Activated naive CD8-positive, alpha-beta T cell (primary cell): ENCODE results near the gene DTNBP1.
A peak's percentile ranks its signal among the peaks of the same experiment; 100 is the strongest.

Experiments used
- H3K27ac Mint-ChIP-seq: one replicate; pipeline ENCODE4 v1.8.0; 2021; ENCODE audit warnings: mixed read lengths
- H3K27me3 Mint-ChIP-seq: one replicate; pipeline ENCODE4 v1.8.0; 2021; ENCODE audit warnings: mixed read lengths
- H3K36me3 Mint-ChIP-seq: one replicate; pipeline ENCODE4 v1.8.0; 2021; ENCODE audit warnings: mixed read lengths
- H3K4me1 Mint-ChIP-seq: one replicate; pipeline ENCODE4 v1.8.0; 2021; ENCODE audit warnings: low read depth, mixed read lengths
- H3K4me3 Mint-ChIP-seq: one replicate; pipeline ENCODE4 v1.8.0; 2021; ENCODE audit warnings: mild to moderate bottlenecking, mixed read lengths
- H3K9me3 Mint-ChIP-seq: one replicate; pipeline ENCODE4 v1.8.0; 2021; ENCODE audit warnings: low read depth, mixed read lengths

DTNBP1 gene

DNA sequence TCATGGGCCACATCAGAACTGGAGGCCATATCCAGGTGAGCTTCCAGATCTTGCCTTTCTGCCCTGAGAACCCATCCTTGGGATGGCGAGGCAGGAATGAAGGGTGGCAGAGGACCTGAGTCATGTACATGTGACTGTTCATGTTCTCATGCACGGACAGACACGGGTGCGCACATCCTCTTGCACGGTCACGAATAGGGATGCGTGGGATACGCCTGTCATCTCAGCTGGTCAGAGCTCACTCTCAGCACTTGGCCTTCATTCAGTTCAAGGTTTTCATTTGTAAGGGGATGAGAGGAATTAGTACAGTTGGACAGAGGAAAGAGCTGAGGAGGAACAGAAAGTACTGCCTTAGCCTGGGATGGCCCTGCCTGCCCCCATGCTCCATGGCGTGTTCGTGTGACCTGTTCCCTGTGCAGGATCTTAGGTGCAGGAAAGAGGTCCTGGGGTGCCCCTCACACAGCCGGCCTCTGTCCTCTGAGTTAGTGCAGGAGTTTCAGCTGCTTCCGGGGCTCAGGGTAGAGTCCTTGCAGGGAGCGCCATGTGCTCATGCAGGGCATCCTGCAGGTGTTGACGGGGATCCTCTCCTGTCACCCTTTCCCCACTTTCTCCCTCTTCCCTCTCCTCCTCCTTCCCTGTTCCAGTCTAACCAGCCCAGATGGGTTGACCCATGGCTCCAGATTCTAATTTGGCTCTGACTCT lies 173.4 kb downstream of the DTNBP1 start:
- Mint-ChIP-seq H3K9me3 (no peaks in the 10 kb centered on the region), H3K4me1 (peaks cover 42% of the 10 kb centered on the region), H3K27me3 (no peaks in the 10 kb centered on the region), H3K27ac (peak overlapping the region; percentile 69), H3K4me3 (no peak overlapping the region), H3K36me3 (peaks cover 8% of the 10 kb centered on the region)

GRCh38 chr6:15487262-15487661 lies 175.6 kb downstream of the DTNBP1 start:
- Mint-ChIP-seq H3K9me3 (no peaks in the 10 kb centered on the region), H3K27ac (peak overlapping the region; percentile 12), H3K27me3 (no peaks in the 10 kb centered on the region), H3K4me3 (no peak overlapping the region), H3K36me3 (peaks cover 8% of the 10 kb centered on the region), H3K4me1 (peaks cover 44% of the 10 kb centered on the region)

GRCh38 chr6:15485936-15486335 lies 176.9 kb downstream of the DTNBP1 start:
- peaks cover 43% of the 10 kb centered on the region for H3K4me1 Mint-ChIP-seq
- H3K27ac Mint-ChIP-seq, result no peak overlapping the region
- no peaks in the 10 kb centered on the region for H3K27me3 Mint-ChIP-seq
- peaks cover 8% of the 10 kb centered on the region for H3K36me3 Mint-ChIP-seq
- no peaks in the 10 kb centered on the region for H3K9me3 Mint-ChIP-seq
- no peak overlapping the region for H3K4me3 Mint-ChIP-seq

- Mint-ChIP-seq H3K27ac (no peak overlapping the region), H3K9me3 (no peaks in the 10 kb centered on the region), H3K36me3 (peaks cover 10% of the 10 kb centered on the region), H3K4me1 (peaks cover 43% of the 10 kb centered on the region), H3K4me3 (no peak overlapping the region), H3K27me3 (no peaks in the 10 kb centered on the region)
These were observed 178.0 kb downstream of the DTNBP1 start for GRCh38 chr6:15484821-15485220.

DNA sequence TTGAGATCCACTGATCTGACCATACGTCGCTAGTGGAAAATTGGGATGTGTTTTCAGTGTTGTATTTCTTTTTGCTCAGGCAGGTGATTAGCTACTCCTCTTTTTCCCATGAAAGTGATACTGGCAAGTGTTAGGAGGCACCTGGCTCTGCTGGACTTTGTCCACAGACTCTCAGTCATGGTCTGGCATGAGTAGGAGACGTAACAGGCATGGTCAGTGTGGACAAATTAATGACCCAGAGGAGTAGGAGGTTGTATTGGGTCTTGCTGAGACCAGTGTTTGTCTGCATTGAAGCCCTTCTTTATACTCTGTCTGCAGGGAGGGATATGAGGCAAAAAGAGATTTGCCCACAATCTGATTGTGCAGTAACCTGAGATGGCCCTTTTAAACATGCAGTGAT lies 178.7 kb downstream of the DTNBP1 start:
- H3K4me1 Mint-ChIP-seq, result peaks cover 42% of the 10 kb centered on the region
- peaks cover 10% of the 10 kb centered on the region for H3K36me3 Mint-ChIP-seq
- H3K4me3 Mint-ChIP-seq, result no peak overlapping the region
- H3K27me3 Mint-ChIP-seq, result no peaks in the 10 kb centered on the region
- no peaks in the 10 kb centered on the region for H3K9me3 Mint-ChIP-seq
- no peak overlapping the region for H3K27ac Mint-ChIP-seq

- H3K27me3 Mint-ChIP-seq, result no peaks in the 10 kb centered on the region
- no peak overlapping the region for H3K27ac Mint-ChIP-seq
- peaks cover 7% of the 10 kb centered on the region for H3K36me3 Mint-ChIP-seq
- no peak overlapping the region for H3K4me3 Mint-ChIP-seq
- peaks cover 45% of the 10 kb centered on the region for H3K4me1 Mint-ChIP-seq
- H3K9me3 Mint-ChIP-seq, result no peaks in the 10 kb centered on the region
These were observed 179.8 kb downstream of the DTNBP1 start for GRCh38 chr6:15483060-15483459.

GRCh38 chr6:15481390-15482291 lies 181.2 kb downstream of the DTNBP1 start:
- H3K9me3 Mint-ChIP-seq, result no peaks in the 10 kb centered on the region
- peaks cover 6% of the 10 kb centered on the region for H3K36me3 Mint-ChIP-seq
- peak overlapping the region; percentile 69 for H3K27ac Mint-ChIP-seq
- peak overlapping the region; percentile 51 for H3K4me3 Mint-ChIP-seq
- H3K4me1 Mint-ChIP-seq, result peaks cover 53% of the 10 kb centered on the region
- no peaks in the 10 kb centered on the region for H3K27me3 Mint-ChIP-seq

- H3K36me3 Mint-ChIP-seq, result peaks cover 10% of the 10 kb centered on the region
- H3K27ac Mint-ChIP-seq, result peak overlapping the region; percentile 61
- H3K4me1 Mint-ChIP-seq, result peaks cover 54% of the 10 kb centered on the region
- no peaks in the 10 kb centered on the region for H3K9me3 Mint-ChIP-seq
- no peak overlapping the region for H3K4me3 Mint-ChIP-seq
- H3K27me3 Mint-ChIP-seq, result no peaks in the 10 kb centered on the region
These were observed 182.3 kb downstream of the DTNBP1 start for GRCh38 chr6:15480525-15480924.

- H3K27ac Mint-ChIP-seq, result no peak overlapping the region
- peaks cover 53% of the 10 kb centered on the region for H3K4me1 Mint-ChIP-seq
- no peaks in the 10 kb centered on the region for H3K9me3 Mint-ChIP-seq
- no peak overlapping the region for H3K4me3 Mint-ChIP-seq
- peaks cover 13% of the 10 kb centered on the region for H3K36me3 Mint-ChIP-seq
- H3K27me3 Mint-ChIP-seq, result no peaks in the 10 kb centered on the region
These were observed 183.1 kb downstream of the DTNBP1 start for GRCh38 chr6:15479761-15480160.

GRCh38 chr6:15477746-15478145 lies 185.1 kb downstream of the DTNBP1 start:
- no peaks in the 10 kb centered on the region for H3K9me3 Mint-ChIP-seq
- no peaks in the 10 kb centered on the region for H3K27me3 Mint-ChIP-seq
- no peak overlapping the region for H3K27ac Mint-ChIP-seq
- H3K4me1 Mint-ChIP-seq, result peaks cover 49% of the 10 kb centered on the region
- no peak overlapping the region for H3K4me3 Mint-ChIP-seq
- H3K36me3 Mint-ChIP-seq, result peaks cover 29% of the 10 kb centered on the region

DNA sequence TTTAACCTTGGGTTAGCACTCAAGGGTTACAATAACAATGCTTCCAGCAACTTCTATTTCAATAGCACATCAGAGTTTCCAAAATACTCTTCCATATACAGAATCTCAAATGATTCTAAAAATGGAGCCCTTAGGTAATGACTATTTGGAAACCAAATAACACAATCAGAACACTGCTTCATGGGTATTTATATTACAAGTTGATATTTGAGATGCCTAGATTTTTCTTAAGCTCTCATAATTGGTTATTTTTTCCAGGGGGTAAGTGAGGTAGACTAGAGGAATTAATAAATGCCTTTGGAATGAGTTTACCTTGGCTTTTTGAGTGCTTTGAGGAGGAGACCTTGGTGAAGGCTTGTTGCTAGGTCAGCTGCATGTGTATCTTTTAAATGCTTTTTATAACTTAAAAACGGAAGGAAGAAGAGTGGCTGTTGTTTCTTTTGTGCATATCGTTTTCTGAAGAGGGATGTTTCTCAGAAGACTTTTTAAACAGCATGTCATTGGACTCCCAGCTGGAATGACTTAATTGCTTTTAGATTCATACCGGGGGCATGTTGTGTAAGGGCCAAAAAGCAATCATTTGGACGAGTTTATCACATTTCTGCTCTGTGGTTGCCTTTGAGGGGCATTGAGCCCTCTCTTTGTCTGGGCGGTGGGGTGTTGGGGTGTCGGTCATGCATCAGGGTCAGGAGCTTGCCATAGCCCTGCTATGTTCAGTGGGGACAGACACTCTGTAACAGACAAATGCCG lies 186.0 kb downstream of the DTNBP1 start:
- Mint-ChIP-seq H3K9me3 (no peaks in the 10 kb centered on the region), H3K36me3 (peaks cover 31% of the 10 kb centered on the region), H3K27ac (no peak overlapping the region), H3K4me3 (no peak overlapping the region), H3K27me3 (no peaks in the 10 kb centered on the region), H3K4me1 (peaks cover 45% of the 10 kb centered on the region)

DNA sequence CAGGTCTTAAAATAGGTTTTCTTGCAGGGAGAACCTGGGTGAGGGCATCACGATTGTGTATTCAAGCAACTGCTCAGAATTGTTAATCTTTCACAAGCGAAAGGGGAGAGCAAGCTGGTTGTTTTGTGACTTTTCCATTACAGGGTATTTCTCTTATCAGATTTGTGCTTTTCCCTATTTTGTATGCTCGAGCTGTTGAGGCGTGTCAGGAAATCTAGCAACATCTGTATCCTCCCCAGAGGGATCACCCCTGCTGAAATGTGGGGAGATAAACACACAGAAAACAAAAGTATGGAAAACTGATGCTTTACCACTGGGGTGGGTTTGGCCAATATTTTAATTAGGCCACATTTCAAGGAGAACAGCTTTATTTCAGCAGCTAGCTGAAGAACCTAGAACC lies 187.0 kb downstream of the DTNBP1 start:
- peaks cover 31% of the 10 kb centered on the region for H3K36me3 Mint-ChIP-seq
- no peak overlapping the region for H3K4me3 Mint-ChIP-seq
- H3K9me3 Mint-ChIP-seq, result no peaks in the 10 kb centered on the region
- H3K27ac Mint-ChIP-seq, result peak overlapping the region; percentile 61
- peaks cover 36% of the 10 kb centered on the region for H3K4me1 Mint-ChIP-seq
- no peaks in the 10 kb centered on the region for H3K27me3 Mint-ChIP-seq

GRCh38 chr6:15475261-15475660 lies 187.6 kb downstream of the DTNBP1 start:
- Mint-ChIP-seq H3K27ac (peak overlapping the region; percentile 61), H3K27me3 (no peaks in the 10 kb centered on the region), H3K9me3 (no peaks in the 10 kb centered on the region), H3K4me3 (no peak overlapping the region), H3K36me3 (peaks cover 29% of the 10 kb centered on the region), H3K4me1 (peaks cover 29% of the 10 kb centered on the region)

- Mint-ChIP-seq H3K4me3 (no peak overlapping the region), H3K9me3 (no peaks in the 10 kb centered on the region), H3K4me1 (peaks cover 22% of the 10 kb centered on the region), H3K27me3 (no peaks in the 10 kb centered on the region), H3K36me3 (peaks cover 29% of the 10 kb centered on the region), H3K27ac (no peak overlapping the region)
These were observed 188.6 kb downstream of the DTNBP1 start for GRCh38 chr6:15474196-15474595.

- Mint-ChIP-seq H3K9me3 (no peaks in the 10 kb centered on the region), H3K4me3 (no peak overlapping the region), H3K27ac (no peak overlapping the region), H3K36me3 (peaks cover 31% of the 10 kb centered on the region), H3K4me1 (peaks cover 18% of the 10 kb centered on the region), H3K27me3 (no peaks in the 10 kb centered on the region)
These were observed 189.1 kb downstream of the DTNBP1 start for GRCh38 chr6:15473741-15474161.
